Thoracic aorta (tissue), 2 donors: ENCODE data around the gene DLGAP1. TPM values are rescaled to one million over a fixed set of nuclear protein-coding genes. Genes with fewer than 3 reads are reported as not detected.

ENCODE experiments used
- ATAC-seq: fragments of 150-250 bp; one replicate; pipeline ENCODE4 v1.8.0; 2017; ENCODE audit warnings: low read depth; ENCODE audit not compliant: insufficient number of reproducible peaks, low FRiP score
- DNase-seq: peaks from one replicate; pipeline ENCODE4 v3.0.0-alpha.2; 2020; ENCODE audit warnings: low spot score
- H3K27ac ChIP-seq, 2 donors: fragments of 200-600 bp; sonication (generic); 1 replicate in 1 of 2; 2 replicates in 1 of 2; pipeline ENCODE4 v1.5.1; 2016; ENCODE audit warnings: mild to moderate bottlenecking in 2 of 2, moderate library complexity in 2 of 2
- H3K27me3 ChIP-seq: fragments of 200-600 bp; sonication (generic); replicated peaks from 2 replicates; pipeline ENCODE4 v1.6.0; 2016; ENCODE audit warnings: mild to moderate bottlenecking; ENCODE audit not compliant: insufficient read depth
- H3K36me3 ChIP-seq: fragments of 200-600 bp; sonication (generic); one replicate; pipeline ENCODE4 v1.5.1; 2016
- H3K4me1 ChIP-seq, 2 donors: fragments of 200-600 bp; sonication (generic); 1 replicate in 1 of 2; 2 replicates in 1 of 2; pipeline versions ENCODE4 v1.5.1 to v1.6.0; 2016; ENCODE audit warnings: low read depth in 2 of 2, mild to moderate bottlenecking in 1 of 2; ENCODE audit not compliant: control insufficient read depth in 1 of 2
- H3K4me3 ChIP-seq: fragments of 200-600 bp; sonication (generic); 2 replicates; pipeline ENCODE4 v1.5.1; 2016; ENCODE audit warnings: mild to moderate bottlenecking
- H3K9me3 ChIP-seq: fragments of 200-600 bp; sonication (generic); 2 replicates; pipeline ENCODE4 v1.5.1; 2016
- total RNA-seq, 2 donors: library from RNA; depleted of rRNA; stranded (reverse); fragments of >200 nt; gene quantifications; one replicate each; pipeline versions ENCODE4 v1.1.0 to v1.2.3, GENCODE V29; 2016
- TF ChIP-seq, protein P1 (sequence below): fragments of 200-600 bp; sonication (generic); IDR thresholded peaks from one replicate; pipeline ENCODE4 v1.5.1; 2019; ENCODE audit warnings: antibody characterized with exemption

The DLGAP1 gene
- total RNA-seq, 2 donors from 2014 or later = 7.3 to 19.0 TPM

GRCh38 chr18:3577281-3577855 lies 877.7 kb downstream of the DLGAP1 start:
- no peak for ATAC-seq

DNA sequence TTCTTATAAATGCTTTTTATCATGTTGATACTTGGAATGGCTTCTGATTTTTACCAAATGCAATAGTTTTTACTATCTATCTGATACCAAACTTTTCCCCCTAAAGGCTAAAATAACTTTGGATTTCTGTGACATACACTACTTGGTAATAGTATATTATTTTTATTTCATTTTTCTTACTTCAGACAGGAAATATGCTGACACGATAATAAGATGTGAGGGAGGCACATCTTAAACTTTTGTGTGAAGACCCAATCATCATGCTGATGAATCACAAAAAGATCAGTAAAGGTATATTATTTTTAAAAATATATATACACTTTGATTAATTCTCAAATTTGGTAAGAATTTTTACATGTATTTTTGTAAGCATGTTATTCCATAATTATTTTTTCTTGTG lies 882.3 kb downstream of the DLGAP1 start:
- no peak for ATAC-seq
- no peaks in the 10 kb centered on the region for H3K27me3 ChIP-seq
- TF ChIP-seq, protein P1, sequence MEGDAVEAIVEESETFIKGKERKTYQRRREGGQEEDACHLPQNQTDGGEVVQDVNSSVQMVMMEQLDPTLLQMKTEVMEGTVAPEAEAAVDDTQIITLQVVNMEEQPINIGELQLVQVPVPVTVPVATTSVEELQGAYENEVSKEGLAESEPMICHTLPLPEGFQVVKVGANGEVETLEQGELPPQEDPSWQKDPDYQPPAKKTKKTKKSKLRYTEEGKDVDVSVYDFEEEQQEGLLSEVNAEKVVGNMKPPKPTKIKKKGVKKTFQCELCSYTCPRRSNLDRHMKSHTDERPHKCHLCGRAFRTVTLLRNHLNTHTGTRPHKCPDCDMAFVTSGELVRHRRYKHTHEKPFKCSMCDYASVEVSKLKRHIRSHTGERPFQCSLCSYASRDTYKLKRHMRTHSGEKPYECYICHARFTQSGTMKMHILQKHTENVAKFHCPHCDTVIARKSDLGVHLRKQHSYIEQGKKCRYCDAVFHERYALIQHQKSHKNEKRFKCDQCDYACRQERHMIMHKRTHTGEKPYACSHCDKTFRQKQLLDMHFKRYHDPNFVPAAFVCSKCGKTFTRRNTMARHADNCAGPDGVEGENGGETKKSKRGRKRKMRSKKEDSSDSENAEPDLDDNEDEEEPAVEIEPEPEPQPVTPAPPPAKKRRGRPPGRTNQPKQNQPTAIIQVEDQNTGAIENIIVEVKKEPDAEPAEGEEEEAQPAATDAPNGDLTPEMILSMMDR = no peak
- no peak overlapping the region for H3K27ac ChIP-seq
- H3K4me3 ChIP-seq = no peak overlapping the region
- H3K36me3 ChIP-seq = no peaks in the 10 kb centered on the region
- no peak for DNase-seq
- no peaks in the 10 kb centered on the region for H3K4me1 ChIP-seq
- H3K9me3 ChIP-seq = no peaks in the 10 kb centered on the region

More at GRCh38 chr18:3577281-3577855, 877.7 kb downstream of the DLGAP1 start:
- H3K27me3 ChIP-seq = no peaks in the 10 kb centered on the region
- TF ChIP-seq, protein P1 = no peak
- H3K27ac ChIP-seq = no peak overlapping the region
- no peaks in the 10 kb centered on the region for H3K9me3 ChIP-seq
- no peak for DNase-seq
- H3K4me3 ChIP-seq = no peak overlapping the region
- peaks cover 0 to 9% of the 10 kb centered on the region in 2 donors for H3K4me1 ChIP-seq
- H3K36me3 ChIP-seq = no peaks in the 10 kb centered on the region

DNA sequence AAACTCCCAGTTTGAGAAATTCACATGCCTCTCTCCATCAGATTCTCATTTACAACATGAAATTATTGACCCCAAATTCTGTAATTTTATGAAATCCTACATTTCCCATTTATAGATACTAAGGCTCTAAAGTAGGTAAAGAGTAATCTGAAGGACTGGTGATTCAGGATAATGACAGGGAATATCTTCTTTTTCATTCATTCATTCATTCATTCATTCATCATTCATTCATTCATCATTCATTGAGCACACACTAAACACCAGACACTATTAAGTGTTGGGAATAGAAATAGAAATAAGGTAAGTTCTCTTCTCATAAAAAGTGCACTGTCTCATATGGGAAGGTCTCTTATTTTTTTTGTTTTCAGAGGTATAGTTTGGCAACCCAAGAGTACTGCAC lies 888.3 kb downstream of the DLGAP1 start:
- Histone ChIP-seq H3K27ac (no peak overlapping the region), H3K36me3 (no peaks in the 10 kb centered on the region), H3K9me3 (peaks cover 9% of the 10 kb centered on the region), H3K4me3 (no peak overlapping the region), H3K27me3 (no peaks in the 10 kb centered on the region), H3K4me1 (no peaks in the 10 kb centered on the region)
- TF ChIP-seq, protein P1 = no peak
- DNase-seq = no peak
- ATAC-seq = no peak

DNA sequence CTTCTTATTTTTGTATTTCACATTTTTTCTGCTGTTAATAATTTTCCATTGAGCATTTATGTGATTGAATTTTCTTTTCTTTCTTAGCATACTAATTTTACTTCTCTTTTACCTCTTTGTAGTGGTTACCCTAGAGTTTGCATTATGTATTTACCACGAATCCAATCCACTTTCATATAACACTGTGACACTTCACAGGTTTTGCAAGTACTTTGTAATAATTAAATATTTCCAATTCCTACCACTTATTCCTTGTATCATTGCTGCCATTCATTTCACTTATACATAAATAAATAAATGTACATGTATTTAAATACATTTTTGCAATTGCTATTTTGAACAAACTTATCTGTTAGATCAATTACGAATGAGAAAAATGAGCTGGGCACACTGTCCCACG lies 894.4 kb downstream of the DLGAP1 start:
- Histone ChIP-seq H3K36me3 (no peaks in the 10 kb centered on the region), H3K27ac (peak overlapping the region; percentile 41 to 53), H3K4me1 (peaks cover 5 to 10% of the 10 kb centered on the region in 2 donors), H3K4me3 (no peak overlapping the region), H3K27me3 (no peaks in the 10 kb centered on the region), H3K9me3 (peaks cover 9% of the 10 kb centered on the region)
- TF ChIP-seq, protein P1 = no peak
- DNase-seq = no peak
- no peak for ATAC-seq

GRCh38 chr18:3554811-3555427 lies 900.2 kb downstream of the DLGAP1 start:
- Histone ChIP-seq H3K27me3 (no peaks in the 10 kb centered on the region), H3K27ac (no peak overlapping the region), H3K4me3 (no peak overlapping the region), H3K4me1 (peaks cover 0 to 10% of the 10 kb centered on the region in 2 donors), H3K9me3 (no peaks in the 10 kb centered on the region), H3K36me3 (no peaks in the 10 kb centered on the region)
- TF ChIP-seq, protein P1 = no peak
- ATAC-seq (no peak), DNase-seq (no peak)
